SK-N-SH treated with all-trans-retinoic acid at 6 μM for 48 hours (cell line): Measurements from ENCODE around the gene C11orf58.

Experiments used
- CSRNP3 ChIP-seq: fragments of 250-450 bp; sonication (Bioruptor Pico); IDR thresholded peaks from 2 replicates; pipeline ENCODE4 v1.5.1; 2021; ENCODE audit warnings: mild to moderate bottlenecking, moderate library complexity
- TCF4 ChIP-seq: fragments of 250-450 bp; sonication (Bioruptor Pico); IDR thresholded peaks from 2 replicates; pipeline ENCODE4 v1.8.0; 2021; ENCODE audit warnings: mild to moderate bottlenecking, moderate library complexity, borderline replicate concordance
- ZFP3 ChIP-seq: fragments of 250-450 bp; sonication (Bioruptor Pico); IDR thresholded peaks from 2 replicates; pipeline ENCODE4 v1.5.0; 2020; ENCODE audit warnings: mild to moderate bottlenecking, moderate library complexity
- ZNF70 ChIP-seq: fragments of 450-650 bp; formaldehyde crosslinking; IDR thresholded peaks from 2 replicates; pipeline ENCODE4 v1.5.0; 2020; ENCODE audit warnings: mild to moderate bottlenecking, moderate library complexity

DNA sequence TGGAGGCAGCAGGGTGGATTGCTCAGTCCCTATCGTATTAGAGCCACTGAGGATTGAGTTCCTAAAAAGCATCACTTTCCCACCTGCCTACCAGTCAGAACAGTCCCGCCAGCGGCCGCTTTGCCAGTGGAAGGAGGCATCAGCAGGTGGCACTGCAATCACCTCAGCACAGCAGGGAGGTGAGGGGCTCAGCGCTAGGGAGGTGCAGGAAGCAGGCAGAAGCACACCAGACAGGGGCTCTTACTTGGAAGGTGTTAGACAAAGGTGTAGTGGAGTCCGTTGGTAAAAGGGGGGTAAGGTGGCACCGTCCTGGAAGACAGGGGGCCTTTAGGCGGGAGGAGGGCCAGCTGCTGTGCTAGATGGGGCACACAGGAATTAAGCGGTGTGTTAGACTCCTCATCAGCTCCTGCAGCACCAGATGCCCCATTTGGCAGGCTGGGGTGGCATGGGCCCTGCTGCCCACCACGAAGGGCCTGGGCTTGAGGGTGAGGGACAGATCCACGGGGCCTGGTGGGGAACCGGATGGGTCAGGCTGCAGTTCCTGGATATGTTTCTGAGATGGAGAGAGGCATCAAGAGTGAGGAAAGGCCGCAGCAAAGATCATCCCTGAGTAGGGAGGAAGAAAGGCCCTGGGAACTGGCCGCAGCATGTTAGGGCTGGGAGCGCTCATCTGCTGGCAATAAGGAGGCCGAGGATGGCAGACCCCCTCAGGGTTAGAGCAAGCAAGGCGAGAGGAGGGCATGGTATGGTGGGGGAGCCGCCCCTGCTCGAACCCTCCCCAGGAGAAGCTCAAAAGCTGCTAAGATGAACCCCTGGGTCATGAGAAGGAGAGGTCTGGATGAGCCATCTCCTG is 42.5 kb downstream of the C11orf58 start:
- TF ChIP-seq CSRNP3 = no peak
- no peak for TF ChIP-seq ZNF70 (CRISPR knock-in tag)
- TF ChIP-seq ZFP3 = no peak
- no peak for TF ChIP-seq TCF4 (CRISPR knock-in tag)
